ENCODE measurements around the gene VASP. TPM values are rescaled to one million over a fixed set of nuclear protein-coding genes. Genes with fewer than 3 reads are reported as not detected.
"Not testable (repeated sequence)": the region's sequence is repeated elsewhere in the genome, so short reads cannot be mapped to it uniquely, and the experiment has no call there.

The VASP gene
- total RNA-seq, 1 experiment from 2014 or later: 45.4 TPM

DNA sequence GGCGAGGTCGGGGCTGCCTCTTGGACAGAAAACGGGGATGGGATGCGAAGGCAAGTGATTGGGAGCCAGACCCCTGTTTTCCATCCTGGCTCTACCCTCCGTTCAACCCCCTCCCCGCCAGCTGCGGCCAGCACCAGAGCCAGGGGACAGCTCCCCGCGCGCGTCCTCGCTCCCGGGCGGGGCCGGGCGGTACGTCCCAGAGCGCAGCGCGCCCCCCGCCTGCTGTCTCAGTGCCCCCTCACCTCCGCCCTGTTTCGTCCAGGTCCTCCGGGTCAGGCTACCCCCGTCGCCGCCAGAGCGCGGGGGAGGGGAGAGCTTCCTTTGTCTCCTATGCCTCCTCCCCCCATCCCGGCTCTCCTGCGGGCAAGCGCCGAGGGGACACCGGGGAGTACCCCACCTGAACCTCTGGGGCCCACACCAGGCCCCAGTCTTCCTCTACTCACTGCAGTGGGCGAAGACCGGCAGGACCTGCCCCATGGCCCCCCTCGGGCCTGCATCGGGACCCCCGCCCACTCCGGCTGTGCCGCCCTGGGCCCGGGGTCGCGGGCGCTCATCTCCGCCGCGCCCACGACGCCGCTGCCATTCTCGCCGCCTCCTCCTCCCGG is 10.8 kb upstream of the VASP start:
- DNase-seq (ENCODE audit: extremely low read depth, low read depth): no peak

GRCh38 chr19:45497791-45498190 is 9.5 kb upstream of the VASP start:
- no peak for DNase-seq (ENCODE audit: extremely low read depth, low read depth)

DNA sequence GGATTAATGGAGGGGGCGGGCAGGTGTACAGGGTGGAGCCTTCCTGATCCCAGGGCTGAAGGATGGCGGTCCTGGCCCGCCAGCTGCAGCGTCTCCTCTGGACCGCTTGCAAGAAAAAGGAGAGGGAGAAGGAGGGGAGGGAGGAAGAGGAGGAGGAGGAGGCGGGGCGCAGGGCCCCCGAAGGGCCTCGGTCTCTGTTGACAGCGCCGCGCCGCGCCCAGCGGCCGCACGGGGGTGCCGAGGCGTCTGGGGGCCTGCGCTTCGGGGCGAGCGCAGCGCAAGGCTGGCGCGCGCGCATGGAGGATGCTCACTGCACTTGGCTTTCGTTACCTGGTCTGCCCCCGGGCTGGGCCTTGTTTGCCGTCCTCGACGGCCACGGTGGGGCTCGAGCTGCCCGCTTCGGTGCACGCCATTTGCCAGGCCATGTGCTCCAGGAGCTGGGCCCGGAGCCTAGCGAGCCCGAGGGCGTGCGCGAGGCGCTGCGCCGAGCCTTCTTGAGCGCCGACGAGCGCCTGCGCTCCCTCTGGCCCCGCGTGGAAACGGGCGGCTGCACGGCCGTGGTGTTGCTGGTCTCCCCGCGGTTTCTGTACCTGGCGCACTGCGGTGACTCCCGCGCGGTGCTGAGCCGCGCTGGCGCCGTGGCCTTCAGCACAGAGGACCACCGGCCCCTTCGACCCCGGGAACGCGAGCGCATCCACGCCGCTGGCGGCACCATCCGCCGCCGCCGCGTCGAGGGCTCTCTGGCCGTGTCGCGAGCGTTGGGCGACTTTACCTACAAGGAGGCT is 8.7 kb upstream of the VASP start, which contains the start of gene PPM1N:
Gene PPM1N (plus strand): TSS at position 33 of the 785 bp plus-strand sequence. CDS start 30 bp downstream, at position 63.
- no peak for DNase-seq (ENCODE audit: extremely low read depth, low read depth)

DNA sequence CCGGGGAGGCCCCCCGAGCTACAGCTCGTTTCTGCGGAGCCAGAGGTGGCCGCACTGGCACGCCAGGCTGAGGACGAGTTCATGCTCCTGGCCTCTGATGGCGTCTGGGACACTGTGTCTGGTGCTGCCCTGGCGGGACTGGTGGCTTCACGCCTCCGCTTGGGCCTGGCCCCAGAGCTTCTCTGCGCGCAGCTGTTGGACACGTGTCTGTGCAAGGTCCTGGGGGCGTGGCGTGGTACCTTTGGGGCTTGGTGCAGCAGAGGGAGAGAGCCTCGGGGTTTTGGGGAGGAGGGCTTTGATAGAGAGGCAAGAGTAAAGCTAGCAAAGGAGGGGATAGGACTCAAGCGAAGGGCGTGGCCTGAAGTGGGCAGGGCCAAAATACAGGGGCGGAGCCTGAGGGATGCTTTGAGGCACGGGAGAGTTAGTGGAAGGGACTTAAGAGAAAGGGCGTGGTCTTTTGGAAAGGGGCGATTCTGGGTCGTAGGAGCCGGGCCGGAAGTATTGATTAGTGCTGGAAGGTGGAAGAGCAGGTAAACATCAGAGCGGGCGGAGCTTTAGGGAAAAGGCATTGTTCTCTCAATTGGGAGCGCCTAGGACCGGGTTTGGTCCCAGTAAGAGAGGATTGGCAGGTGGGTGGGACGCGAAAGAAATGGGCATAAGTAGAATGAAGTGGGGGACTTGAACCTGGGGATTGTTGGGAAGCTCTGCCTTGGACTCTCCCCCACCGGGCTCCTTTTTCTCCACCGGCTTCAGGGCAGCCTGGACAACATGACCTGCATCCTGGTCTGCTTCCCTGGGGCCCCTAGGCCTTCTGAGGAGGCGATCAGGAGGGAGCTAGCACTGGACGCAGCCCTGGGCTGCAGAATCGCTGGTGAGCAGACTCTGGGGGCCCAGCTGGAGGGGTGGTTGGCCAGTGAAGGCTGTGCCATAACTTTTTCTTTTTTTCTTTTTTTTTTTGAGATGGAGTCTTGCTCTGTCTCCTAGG is 7.8 kb upstream of the VASP start:
- no peak for DNase-seq (ENCODE audit: extremely low read depth, low read depth)

DNA sequence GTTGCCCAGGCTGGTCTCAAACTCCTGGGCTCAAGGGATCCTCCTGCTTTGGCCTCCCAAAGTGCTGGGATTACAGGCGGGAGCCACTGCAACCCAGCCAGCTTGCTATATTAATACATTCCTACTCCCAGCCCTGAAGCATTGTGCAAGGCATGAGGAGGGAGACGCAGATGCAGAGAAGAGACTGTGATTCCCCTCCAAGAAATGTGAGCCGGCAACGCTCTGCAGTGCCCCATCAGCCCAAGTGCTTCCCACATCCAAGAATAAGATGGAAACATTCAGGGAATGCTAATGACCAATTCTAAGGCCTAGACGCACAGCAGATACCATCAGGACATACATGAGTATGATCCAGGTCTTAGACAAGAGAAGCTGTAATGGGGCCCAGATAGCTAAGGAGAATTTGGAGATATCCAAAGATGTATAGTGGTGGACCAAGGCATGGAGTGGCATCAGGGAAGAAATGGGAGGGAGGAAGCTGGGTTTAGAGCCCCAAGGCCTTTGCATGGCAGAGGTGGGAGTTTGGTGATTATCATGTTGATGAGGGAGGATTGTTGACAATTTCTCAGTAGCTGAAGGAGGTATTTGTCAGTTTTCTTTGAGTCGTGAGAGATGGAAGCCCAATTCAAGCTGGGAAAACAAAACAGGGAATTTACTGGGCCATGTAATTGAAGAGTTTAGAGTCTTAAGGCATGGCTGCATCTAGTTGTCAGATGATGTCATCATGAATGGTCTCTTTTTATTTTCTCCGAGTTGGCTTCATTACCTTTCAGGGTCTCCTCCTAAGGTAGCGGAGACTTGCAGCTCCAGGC is 6.2 kb upstream of the VASP start:
- DNase-seq (ENCODE audit: extremely low read depth, low read depth): no peak

DNA sequence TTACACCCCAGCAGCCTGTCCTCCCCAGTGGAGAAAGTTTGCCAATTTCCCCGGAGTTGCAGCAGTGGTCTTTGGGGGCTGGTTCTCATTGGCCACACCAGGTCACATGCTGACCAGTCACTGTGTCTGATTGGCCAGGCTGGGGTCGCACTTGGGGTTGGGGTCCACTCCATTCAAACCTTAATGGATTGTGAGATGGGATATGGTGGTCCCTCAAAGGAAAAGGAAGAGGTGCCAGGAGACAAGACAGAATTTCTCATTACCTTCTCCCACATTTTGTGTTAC is 5.6 kb upstream of the VASP start:
- no peak for DNase-seq (ENCODE audit: extremely low read depth, low read depth)

DNA sequence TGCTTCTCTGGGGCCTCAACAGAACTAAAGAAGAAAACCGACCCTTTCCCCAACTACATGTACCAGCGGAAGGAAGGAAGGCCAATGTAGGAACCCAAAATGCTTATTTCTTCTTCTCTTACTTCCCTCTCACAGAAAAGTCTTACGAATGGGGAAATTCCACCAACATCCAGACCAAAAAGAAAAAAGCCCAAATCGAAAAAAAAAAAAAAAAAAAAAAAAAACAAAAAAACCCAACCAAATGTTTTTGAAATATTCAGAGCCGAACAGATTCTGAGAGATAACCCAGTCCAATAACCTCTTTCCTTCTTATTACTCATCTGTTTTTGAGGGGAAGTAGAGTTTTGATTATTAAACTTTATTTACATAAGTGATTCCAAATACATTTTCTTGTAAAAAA is 5.2 kb upstream of the VASP start:
- no peak for DNase-seq (ENCODE audit: extremely low read depth, low read depth)

DNA sequence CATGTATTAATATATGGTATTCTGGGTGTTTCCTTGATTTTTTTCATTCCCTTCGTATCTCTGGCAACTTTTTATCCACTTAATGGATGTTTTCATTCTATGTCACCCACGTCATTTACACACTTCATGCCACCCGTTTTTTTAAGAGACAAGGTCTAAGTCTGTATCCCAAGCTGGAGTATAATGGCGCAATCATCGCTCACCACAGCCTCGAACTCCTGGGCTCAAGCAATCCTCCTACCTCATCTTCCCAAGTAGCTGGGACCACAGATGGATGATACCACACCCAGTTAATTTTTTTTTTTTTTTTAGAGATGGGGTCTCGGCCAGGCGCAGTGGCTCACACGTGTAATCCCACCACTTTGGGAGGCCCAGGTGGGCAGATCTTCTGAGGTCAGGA is 3.4 kb upstream of the VASP start:
- no peak for DNase-seq (ENCODE audit: extremely low read depth, low read depth)

- no peak for DNase-seq (ENCODE audit: extremely low read depth, low read depth)
Measured at GRCh38 chr19:45505151-45505995, 1.9 kb upstream of the VASP start.

- DNase-seq (ENCODE audit: extremely low read depth, low read depth): no peak
Measured at GRCh38 chr19:45505996-45506245, 1.4 kb upstream of the VASP start.

- peak; percentile 87 for DNase-seq (ENCODE audit: extremely low read depth, low read depth)
Measured at GRCh38 chr19:45506246-45506988, 862 bp upstream of the VASP start.

- no peak for DNase-seq (ENCODE audit: extremely low read depth, low read depth)
Measured at GRCh38 chr19:45507872-45508416, 665 bp downstream of the VASP start.

GRCh38 chr19:45508417-45508860 is 1.2 kb downstream of the VASP start:
- DNase-seq (ENCODE audit: extremely low read depth, low read depth): no peak

- no peak for DNase-seq (ENCODE audit: extremely low read depth, low read depth)
Measured at GRCh38 chr19:45508861-45509691, 1.8 kb downstream of the VASP start.

- DNase-seq (ENCODE audit: extremely low read depth, low read depth): no peak
Measured at GRCh38 chr19:45509692-45510015, 2.4 kb downstream of the VASP start.

DNA sequence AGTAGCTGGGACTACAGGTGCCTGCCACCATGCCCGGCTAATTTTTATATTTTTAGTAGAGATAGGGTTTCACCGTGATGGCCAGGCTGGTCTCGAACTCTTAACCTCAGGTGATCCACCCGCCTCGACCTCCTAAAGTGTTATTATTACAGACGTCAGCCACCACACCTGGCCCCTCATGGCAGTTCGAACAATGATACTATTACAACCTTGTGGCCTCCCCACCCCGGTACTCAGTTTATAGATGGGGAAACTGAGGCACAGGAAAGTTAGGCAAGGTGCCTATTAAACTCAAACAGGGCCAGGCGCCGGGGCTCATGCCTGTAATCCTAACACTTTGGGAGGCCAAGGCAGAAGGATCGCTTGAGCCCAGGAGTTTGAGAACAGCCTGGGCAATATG is 3.1 kb downstream of the VASP start:
- not testable (repeated sequence) for DNase-seq (ENCODE audit: extremely low read depth, low read depth)

DNA sequence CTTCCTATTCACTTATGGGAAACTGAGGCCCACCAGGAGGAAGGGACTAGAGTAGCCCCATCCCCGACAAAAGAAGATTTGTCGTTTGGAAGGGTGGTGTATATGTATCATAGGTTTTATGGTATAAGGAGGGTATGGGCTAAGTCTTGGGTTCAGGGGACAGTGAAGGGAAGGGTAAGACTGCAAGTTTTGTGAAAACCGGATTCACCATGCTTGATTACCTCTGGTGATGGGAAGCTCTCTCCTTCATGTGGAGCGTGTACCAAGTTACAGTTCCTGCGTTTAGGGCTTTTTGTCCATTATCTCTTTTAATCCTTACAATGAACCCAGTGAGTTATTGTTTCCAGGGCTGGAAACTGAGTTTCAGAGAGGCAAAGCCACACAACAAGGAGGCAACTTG is 3.8 kb downstream of the VASP start:
- DNase-seq (ENCODE audit: extremely low read depth, low read depth): no peak

DNA sequence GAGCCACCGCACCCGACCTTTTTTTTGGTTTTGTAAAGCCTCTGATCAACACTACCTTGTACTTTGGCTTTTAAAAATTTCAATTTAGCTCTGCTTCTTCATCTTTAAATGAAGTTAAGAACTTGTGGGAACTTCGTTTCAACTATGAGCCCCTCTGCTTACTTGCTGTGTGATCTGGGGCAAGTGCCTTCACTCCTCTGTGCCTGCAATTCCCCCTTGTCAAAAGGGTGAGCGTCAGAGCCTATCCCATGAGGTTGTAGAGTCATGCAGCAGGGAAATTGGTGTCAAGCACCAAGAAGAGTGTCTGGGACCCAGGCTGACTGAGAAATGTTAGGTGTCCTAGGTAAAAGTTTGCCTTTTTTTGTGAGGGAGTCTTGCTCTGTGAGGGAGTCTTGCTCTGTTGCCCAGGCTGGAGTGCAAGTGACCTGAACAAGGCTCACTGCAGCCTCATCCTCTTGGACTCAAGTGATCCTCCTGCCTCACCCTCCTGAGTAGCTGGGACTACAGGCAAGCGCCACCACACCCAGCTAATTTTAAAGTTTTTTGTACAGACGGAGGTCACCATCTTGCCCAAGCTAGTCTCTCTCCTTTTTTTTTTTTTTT is 5.7 kb downstream of the VASP start:
- no peak for DNase-seq (ENCODE audit: extremely low read depth, low read depth)

Data from NCI-H460 (cell line).